Right lobe of liver (tissue), 4 donors: ENCODE measurements around the gene TIPIN.

Experiments used
- POLR2A ChIP-seq: fragments of 450-650 bp; IDR thresholded peaks from one replicate; pipeline ENCODE4 v1.6.1; 2017; ENCODE audit warnings: antibody characterized with exemption, mild to moderate bottlenecking
- TF ChIP-seq, protein P1 (sequence below), 4 donors: fragments of 200-600 bp in 3 of 4; fragments of 450-650 bp in 1 of 4; IDR thresholded peaks; one replicate each; pipeline versions ENCODE4 v1.5.1 to v1.8.0; 2016 to 2022; ENCODE audit warnings: antibody characterized with exemption in 4 of 4, mild to moderate bottlenecking in 2 of 4
- donor health status: DM: no; HTN: no; CAD: no.
- donor health status: DM: no; HTN: no; CAD: no.
- donor health status: DM: no; HTN: yes; CAD: no.

DNA sequence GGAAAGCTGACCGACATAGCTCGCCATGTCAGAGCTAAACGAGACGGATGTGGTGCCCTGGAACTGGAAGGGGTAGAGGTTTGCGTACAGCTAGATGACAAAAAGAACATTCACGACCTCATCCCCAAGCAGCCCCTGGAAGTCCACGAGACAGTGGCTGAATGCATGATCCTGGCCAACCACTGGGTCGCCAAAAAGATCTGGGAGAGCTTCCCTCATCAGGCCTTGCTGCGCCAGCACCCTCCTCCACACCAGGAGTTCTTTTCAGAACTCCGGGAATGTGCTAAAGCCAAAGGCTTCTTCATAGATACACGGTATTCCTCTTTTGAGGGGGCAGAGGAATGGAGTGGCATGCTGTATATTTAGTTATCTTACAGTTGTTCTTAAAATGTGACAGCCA lies 30.4 kb downstream of the TIPIN start:
- TF ChIP-seq, protein P1, sequence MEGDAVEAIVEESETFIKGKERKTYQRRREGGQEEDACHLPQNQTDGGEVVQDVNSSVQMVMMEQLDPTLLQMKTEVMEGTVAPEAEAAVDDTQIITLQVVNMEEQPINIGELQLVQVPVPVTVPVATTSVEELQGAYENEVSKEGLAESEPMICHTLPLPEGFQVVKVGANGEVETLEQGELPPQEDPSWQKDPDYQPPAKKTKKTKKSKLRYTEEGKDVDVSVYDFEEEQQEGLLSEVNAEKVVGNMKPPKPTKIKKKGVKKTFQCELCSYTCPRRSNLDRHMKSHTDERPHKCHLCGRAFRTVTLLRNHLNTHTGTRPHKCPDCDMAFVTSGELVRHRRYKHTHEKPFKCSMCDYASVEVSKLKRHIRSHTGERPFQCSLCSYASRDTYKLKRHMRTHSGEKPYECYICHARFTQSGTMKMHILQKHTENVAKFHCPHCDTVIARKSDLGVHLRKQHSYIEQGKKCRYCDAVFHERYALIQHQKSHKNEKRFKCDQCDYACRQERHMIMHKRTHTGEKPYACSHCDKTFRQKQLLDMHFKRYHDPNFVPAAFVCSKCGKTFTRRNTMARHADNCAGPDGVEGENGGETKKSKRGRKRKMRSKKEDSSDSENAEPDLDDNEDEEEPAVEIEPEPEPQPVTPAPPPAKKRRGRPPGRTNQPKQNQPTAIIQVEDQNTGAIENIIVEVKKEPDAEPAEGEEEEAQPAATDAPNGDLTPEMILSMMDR (IDR thresholded peaks at IDR 0.05), result no peak
- TF ChIP-seq POLR2A, result no peak
